NCI-H128 (cell line): ENCODE measurements around the gene NTSR1.

Source experiments
- DNase-seq: peaks from one replicate; lab custom pipeline; 2025; ENCODE audit not compliant: unreplicated experiment; lab: John Stamatoyannopoulos, UW

Gene NTSR1

GRCh38 chr20:62738025-62738881 lies 29.6 kb downstream of the NTSR1 start:
- DNase-seq = no peak

- no peak for DNase-seq
Observed at GRCh38 chr20:62739067-62739466, 30.4 kb downstream of the NTSR1 start.

GRCh38 chr20:62739581-62740285 lies 31.1 kb downstream of the NTSR1 start:
- DNase-seq = no peak

- DNase-seq = no peak
Observed at GRCh38 chr20:62740286-62741141, 31.9 kb downstream of the NTSR1 start.

GRCh38 chr20:62741191-62741691 lies 32.6 kb downstream of the NTSR1 start:
- no peak for DNase-seq

- DNase-seq = no peak
Observed at GRCh38 chr20:62741701-62742491, 33.3 kb downstream of the NTSR1 start.

GRCh38 chr20:62742550-62742949 lies 33.9 kb downstream of the NTSR1 start:
- DNase-seq = no peak

- no peak for DNase-seq
Observed at GRCh38 chr20:62742979-62743776, 34.5 kb downstream of the NTSR1 start.

GRCh38 chr20:62743777-62744317 lies 35.2 kb downstream of the NTSR1 start:
- no peak for DNase-seq

GRCh38 chr20:62744741-62745191 lies 36.1 kb downstream of the NTSR1 start:
- no peak for DNase-seq

- no peak for DNase-seq
Observed at GRCh38 chr20:62745279-62745951, 36.8 kb downstream of the NTSR1 start.

GRCh38 chr20:62745952-62746288 lies 37.3 kb downstream of the NTSR1 start:
- DNase-seq = no peak

GRCh38 chr20:62748311-62748710 lies 39.7 kb downstream of the NTSR1 start:
- no peak for DNase-seq

GRCh38 chr20:62749851-62750445 lies 41.3 kb downstream of the NTSR1 start:
- DNase-seq = no peak

GRCh38 chr20:62751551-62752150 lies 43.0 kb downstream of the NTSR1 start:
- no peak for DNase-seq

GRCh38 chr20:62752181-62752670 lies 43.6 kb downstream of the NTSR1 start:
- DNase-seq = no peak

GRCh38 chr20:62752671-62753501 lies 44.2 kb downstream of the NTSR1 start:
- DNase-seq = no peak
